Panc1 (cell line): ENCODE data around the gene U2AF1L4. TPM values are rescaled to one million over a fixed set of nuclear protein-coding genes. Genes with fewer than 3 reads are reported as not detected.

Experiments used
- ATAC-seq: fragments of 200-7000 bp; cut with Tn5 transposase; 2 replicates; pipeline ENCODE4 v1.9.1; 2020; ENCODE audit warnings: mild to moderate bottlenecking, moderate library complexity
- BruUV-seq: library from RNA; stranded (reverse); fragments of 400-500 nt; replicated peaks from 2 replicates; lab custom pipeline; 2021; lab: Mats Ljungman, UMichigan
- CTCF ChIA-PET: fragments of 300-600 bp; sonication (Branson Sonifier 250); formaldehyde crosslinking; loops from one replicate; lab custom pipeline; 2022; ENCODE audit warnings: antibody characterized with exemption; lab: Charles Lee
- POLR2A ChIA-PET: fragments of 300-600 bp; sonication (Branson Sonifier 250); formaldehyde crosslinking; loops from one replicate; lab custom pipeline; 2022; ENCODE audit warnings: antibody characterized with exemption; lab: Charles Lee
- DNase-seq: peaks from one replicate; pipeline ENCODE4 v3.0.0-alpha.2; 2010; ENCODE audit warnings: low read depth, low spot score
- H3K27ac ChIP-seq: 2 replicates; pipeline ENCODE4 v1.5.1; 2011; ENCODE audit warnings: mild to moderate bottlenecking, low read length, inconsistent platforms
- H3K27me3 ChIP-seq: fragments of 200-500 bp; sonication (Bioruptor generic); 2 replicates; pipeline ENCODE4 v1.6.0; 2014; ENCODE audit warnings: low read length, inconsistent platforms; ENCODE audit not compliant: control insufficient read depth, insufficient read depth
- H3K36me3 ChIP-seq: fragments of 200-500 bp; sonication (Bioruptor generic); 2 replicates; pipeline ENCODE4 v1.5.1; 2014; ENCODE audit warnings: inconsistent platforms, mild to moderate bottlenecking, low read length, moderate library complexity; ENCODE audit not compliant: control insufficient read depth, insufficient read depth
- H3K4me1 ChIP-seq: 2 replicates; pipeline ENCODE4 v1.5.1; 2011; ENCODE audit warnings: inconsistent platforms, mild to moderate bottlenecking, low read length, moderate library complexity; ENCODE audit not compliant: control insufficient read depth, insufficient read depth
- H3K4me3 ChIP-seq, 2 experiments: 2 replicates each; pipeline ENCODE4 v1.5.1; 2011 to 2012; ENCODE audit warnings: low read depth in 2 of 2, low read length in 2 of 2, mild to moderate bottlenecking in 2 of 2, inconsistent platforms in 1 of 2, moderate library complexity in 1 of 2
- H3K9me3 ChIP-seq: fragments of 200-500 bp; sonication (Bioruptor generic); 2 replicates; pipeline ENCODE4 v1.5.1; 2014; ENCODE audit warnings: low read depth, mild to moderate bottlenecking, inconsistent platforms, low read length, moderate library complexity; ENCODE audit not compliant: control insufficient read depth, insufficient read depth
- CTCF ChIP-seq: fragments of 450-650 bp; IDR thresholded peaks from 2 replicates; pipeline ENCODE4 v1.5.1; 2017; ENCODE audit warnings: mild to moderate bottlenecking
- POLR2AphosphoS5 ChIP-seq: IDR thresholded peaks from 2 replicates; pipeline ENCODE4 v1.6.1; 2012; ENCODE audit warnings: mild to moderate bottlenecking, low read depth, low read length, moderate library complexity
- REST ChIP-seq, 2 experiments: IDR thresholded peaks; 2 replicates each; pipeline ENCODE4 v1.6.1; 2011 to 2012; ENCODE audit warnings: low read depth in 2 of 2, control low read depth in 1 of 2, low read length in 1 of 2, mild to moderate bottlenecking in 1 of 2, moderate library complexity in 1 of 2; ENCODE audit not compliant: insufficient read depth in 1 of 2
- SIN3A ChIP-seq: IDR thresholded peaks from 2 replicates; pipeline ENCODE4 v1.6.1; 2012; ENCODE audit warnings: low read depth, mild to moderate bottlenecking, low read length, moderate library complexity, borderline replicate concordance; ENCODE audit not compliant: insufficient read depth
- TCF7L2 ChIP-seq: IDR thresholded peaks from 2 replicates; pipeline ENCODE4 v1.6.1; 2011; ENCODE audit warnings: mild to moderate bottlenecking, low read depth, low read length, inconsistent platforms
- in situ Hi-C: cut with HindIII; loops from 2 replicates; pipeline ENCODE4 v1.10.0; 2016; ENCODE audit warnings: low sequenced_read_pairs, low pct_unique_long_range_greater_than_20kb
- intact Hi-C: fragments of 100-400 bp; cut with micrococcal nuclease; formaldehyde crosslinking; loops from one replicate; pipeline ENCODE4 v1.10.0; 2022; ENCODE audit not compliant: unreplicated experiment
- total RNA-seq: library from RNA; stranded (reverse); gene quantifications from one replicate; pipeline ENCODE4 v1.2.1, GENCODE V29; 2021; ENCODE audit not compliant: unreplicated experiment

Gene U2AF1L4
- total RNA-seq, 1 experiment from 2014 or later: 29.8 TPM

- TF ChIP-seq CTCF (no peak), POLR2AphosphoS5 (no peak), SIN3A (no peak), TCF7L2 (no peak), REST (IDR thresholded peaks at IDR 0.05; ENCODE audit: insufficient read depth in 1 of 2, low read depth in 2 of 2, low read length in 1 of 2) (no peak)
- Histone ChIP-seq H3K27ac (no peak overlapping the region), H3K4me3 (no peak overlapping the region), H3K9me3 (no peaks in the 10 kb centered on the region), H3K36me3 (no peaks in the 10 kb centered on the region), H3K4me1 (no peaks in the 10 kb centered on the region), H3K27me3 (no peaks in the 10 kb centered on the region)
- POLR2A ChIA-PET: no interaction called here
- intact Hi-C loops: no loop called here
- no TSS peak for BruUV-seq
- no peak for DNase-seq
- CTCF ChIA-PET: no interaction called here
- in situ Hi-C loops: no loop called here
- no peak for ATAC-seq
These were observed 37.4 kb upstream of the U2AF1L4 start for GRCh38 chr19:35782589-35782988.

- no peak overlapping the region for H3K4me3 ChIP-seq
- H3K27ac ChIP-seq: no peak overlapping the region
- no TSS peak for BruUV-seq
- no peaks in the 10 kb centered on the region for H3K9me3 ChIP-seq
- ChIA-PET POLR2A (no interaction called here), CTCF (no interaction called here)
- no peaks in the 10 kb centered on the region for H3K36me3 ChIP-seq
- H3K4me1 ChIP-seq: peaks cover 1% of the 10 kb centered on the region; the same call in 1 of the 2 replicates
- H3K27me3 ChIP-seq: no peaks in the 10 kb centered on the region
- in situ Hi-C loops: no loop called here
- DNase-seq (no peak), ATAC-seq (no peak)
- TF ChIP-seq TCF7L2: no peak
- no peak for TF ChIP-seq CTCF
- TF ChIP-seq POLR2AphosphoS5: no peak
- no peak for TF ChIP-seq SIN3A
- TF ChIP-seq REST (IDR thresholded peaks at IDR 0.05; ENCODE audit: insufficient read depth in 1 of 2, low read depth in 2 of 2, low read length in 1 of 2): no peak
- intact Hi-C loops: no loop called here
These were observed 36.4 kb upstream of the U2AF1L4 start for GRCh38 chr19:35781650-35782049.
